Stimulated activated CD4-positive, alpha-beta T cell treated with anti-CD3 and anti-CD28 coated beads, Interleukin-12 subunit alpha, Interleukin-12 subunit beta, amount 100 ng/mL, for 48 hours (primary cell): Measurements from ENCODE around the gene PPP1R14C.

Experiments
- DNase-seq, 3 donors: peaks; one replicate each; pipeline ENCODE4 v3.0.0-alpha.2; 2020; ENCODE audit warnings: low read depth in 2 of 3, low spot score in 1 of 3

Gene PPP1R14C

DNA sequence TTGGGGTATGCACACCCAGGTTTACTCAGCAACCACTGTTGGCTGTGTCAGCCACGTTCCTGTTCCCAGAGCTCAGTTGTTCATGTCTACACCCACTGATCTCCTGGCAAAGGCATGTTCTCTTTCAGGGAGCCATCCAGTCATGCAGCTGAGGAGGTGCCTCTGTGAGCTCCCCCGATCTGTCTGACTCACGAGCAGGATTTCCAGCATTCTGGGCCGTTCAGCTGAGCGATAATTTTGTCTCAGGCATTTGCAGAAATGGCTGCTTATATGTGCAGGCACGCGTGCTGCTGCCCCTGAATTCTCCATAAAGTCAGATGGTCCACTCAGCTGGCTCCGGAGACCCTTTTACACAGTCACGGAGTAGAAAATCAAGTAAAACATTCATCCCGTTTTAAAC is 147.6 kb downstream of the PPP1R14C start:
- no peak for DNase-seq

DNA sequence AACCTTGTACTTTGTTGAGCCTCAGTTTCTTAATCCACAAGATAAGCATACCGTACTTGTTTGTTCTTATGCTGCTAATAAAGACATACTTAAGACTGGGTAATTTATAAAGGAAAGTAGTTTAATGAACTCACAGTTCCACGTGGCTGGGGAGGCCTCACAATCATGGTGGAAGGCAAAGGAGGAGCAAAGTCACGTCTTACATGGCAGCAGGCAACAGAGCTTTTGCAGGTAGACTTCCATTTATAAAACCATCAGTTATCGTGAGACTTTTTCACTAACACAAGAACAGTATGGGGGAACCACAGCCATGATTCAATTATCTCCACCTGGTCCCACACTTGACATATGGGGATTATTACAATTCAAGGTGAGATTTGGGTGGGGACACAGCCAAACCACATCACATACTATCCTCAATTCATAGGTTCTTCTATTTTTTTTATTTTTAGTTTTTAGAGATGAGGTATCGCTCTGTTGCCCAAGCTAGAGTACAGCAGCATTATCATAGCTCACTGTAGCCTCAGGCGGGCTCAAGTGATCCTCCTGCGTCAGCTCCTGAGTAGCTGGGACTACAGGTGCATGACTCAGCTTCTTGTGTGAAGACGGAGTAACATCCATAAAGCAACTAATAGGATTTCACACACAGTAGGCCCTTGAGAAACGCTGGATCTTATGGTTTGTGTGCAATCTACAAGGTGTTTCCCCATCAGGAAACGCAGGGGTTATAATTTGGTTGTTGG is 149.3 kb downstream of the PPP1R14C start:
- no peak for DNase-seq

DNA sequence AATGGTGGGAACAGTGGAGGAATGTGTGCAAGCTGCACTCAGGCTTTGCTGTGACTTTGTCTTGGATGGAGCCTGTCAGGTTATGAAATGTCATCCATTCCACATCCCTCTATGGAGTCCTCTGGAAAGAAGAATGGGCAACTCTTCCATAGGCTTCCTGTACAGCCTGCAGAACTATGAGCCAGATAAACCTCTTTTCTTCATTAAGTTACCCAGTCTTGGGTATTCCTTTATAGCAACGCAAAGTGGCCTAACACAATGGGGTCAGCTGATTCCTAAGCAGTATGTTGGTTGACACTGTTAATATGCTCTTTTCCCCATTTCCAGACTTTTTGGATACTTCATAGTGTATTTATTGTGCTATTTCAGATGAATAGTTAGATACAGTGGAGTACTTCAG is 150.2 kb downstream of the PPP1R14C start:
- no peak for DNase-seq

DNA sequence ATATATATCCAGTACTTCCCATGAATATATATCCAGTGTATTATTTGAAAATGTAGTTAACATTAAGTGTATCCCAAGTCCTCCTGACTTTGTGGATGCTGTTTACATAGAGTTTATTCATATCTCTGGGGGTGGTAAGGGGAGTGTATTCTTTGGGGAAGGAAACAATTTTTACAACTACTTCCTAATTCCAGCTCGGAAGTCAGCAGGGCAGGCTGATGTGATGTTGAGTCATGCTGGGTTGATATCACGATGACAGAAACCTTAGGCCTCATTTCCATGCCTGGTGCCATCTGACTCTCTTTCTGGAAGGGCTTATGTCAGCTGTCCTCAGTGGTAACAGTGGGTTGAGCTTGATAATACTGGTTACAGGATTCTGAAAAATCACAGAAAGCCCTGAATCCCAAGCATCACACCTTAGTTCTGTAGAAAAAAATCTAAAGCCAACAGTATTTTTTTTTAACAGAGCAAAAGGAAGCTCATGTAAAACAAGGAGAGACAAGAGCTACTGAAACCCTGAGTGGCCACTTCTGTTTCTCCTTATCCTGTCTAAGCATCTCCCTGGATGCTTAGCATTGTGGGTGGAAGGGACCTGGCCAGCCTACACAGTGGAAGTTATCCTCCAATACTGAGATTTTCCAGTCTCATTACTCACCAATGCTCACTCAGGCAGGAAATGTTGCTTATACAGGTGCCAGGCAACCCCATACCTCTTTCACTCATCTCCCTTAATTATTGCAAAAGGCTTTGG is 150.8 kb downstream of the PPP1R14C start:
- no peak for DNase-seq

DNA sequence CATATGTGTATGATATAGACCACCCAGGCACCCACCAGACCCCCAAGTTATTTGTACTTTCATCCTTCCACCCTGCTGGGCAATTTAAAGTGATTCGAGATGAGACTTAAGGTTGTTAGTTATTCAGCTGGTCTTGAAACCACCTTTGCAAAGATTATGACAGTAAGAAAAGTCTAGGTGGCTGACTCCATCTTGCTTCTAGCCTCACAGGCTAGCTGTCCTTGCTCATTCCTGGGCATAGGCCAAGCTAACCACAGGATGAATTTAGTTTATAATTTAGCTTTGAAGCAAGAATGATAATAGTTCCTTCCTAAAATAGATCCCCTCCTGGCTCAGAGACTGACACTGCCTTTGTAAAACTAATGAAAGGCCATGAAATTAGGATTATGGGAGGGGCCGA is 154.0 kb downstream of the PPP1R14C start:
- DNase-seq = no peak

DNA sequence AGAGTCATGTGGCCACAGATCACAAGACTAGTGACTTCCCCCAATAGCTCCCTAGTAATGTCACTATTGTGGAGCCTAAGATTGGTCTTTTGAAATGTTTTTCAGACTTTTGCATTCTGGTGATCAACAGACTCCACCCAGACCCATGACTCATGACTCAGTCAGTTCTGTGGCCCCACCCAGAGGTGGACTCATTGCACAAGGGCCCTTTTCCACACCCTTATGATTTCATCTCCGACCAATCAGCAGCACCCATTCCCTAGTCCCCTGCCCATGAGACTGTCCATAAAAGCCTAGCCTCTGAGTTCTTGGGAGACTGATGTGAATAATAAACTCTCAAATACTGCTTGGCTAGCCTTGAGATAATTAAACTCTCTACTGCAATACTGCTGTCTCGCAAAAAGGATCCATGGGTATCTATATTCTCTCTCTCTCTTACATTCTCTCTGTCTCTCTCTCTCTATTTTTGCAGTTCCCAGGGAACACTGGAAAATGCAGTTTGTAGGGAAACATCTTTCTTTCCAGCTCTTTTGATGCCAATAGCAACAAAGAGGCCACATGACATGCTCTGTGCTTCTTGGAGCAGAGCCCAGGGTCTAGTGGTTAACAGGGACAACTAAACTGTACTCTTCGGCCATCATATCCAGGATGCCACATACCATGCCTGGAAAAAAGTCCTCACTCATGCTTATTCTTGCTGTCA is 154.6 kb downstream of the PPP1R14C start:
- DNase-seq = no peak

DNA sequence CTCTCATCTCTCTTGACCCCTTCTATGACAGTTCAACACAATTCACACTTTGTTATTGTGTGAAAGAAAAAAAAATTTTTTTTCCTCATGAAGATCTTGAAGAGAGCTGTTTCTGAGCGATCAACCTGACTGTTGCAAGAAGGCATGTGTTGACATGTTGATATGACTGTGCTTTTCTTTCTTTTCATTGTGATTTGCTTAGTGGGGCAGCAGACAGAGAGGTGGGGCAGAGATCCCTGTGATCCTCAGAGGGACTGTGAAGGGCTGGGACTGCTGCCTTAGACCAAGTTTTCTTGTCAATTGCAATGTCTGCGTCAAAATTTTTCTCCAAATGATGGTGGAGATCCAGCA is 155.2 kb downstream of the PPP1R14C start:
- DNase-seq = no peak

DNA sequence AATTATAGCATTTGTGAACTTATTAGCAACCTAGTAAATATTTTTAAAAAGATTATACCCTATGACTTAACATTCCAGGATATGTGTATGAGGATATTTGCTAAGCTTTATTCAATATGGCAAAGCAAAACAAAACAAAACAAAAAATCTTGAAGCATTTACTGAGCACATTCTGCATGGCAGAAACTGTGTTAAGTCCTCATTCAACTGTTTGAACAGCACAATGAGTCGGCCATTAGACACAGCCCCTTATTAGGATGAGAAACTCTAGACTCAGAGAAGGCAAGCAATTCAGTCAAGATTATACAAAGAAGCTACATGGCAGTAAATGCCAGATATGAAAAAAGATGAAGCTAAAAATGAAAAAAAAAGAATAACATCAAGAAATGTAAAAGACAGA is 155.8 kb downstream of the PPP1R14C start:
- DNase-seq = no peak
